ENCODE data around the gene LTBP3. TPM values are rescaled to one million over a fixed set of nuclear protein-coding genes. Genes with fewer than 3 reads are reported as not detected.

Gene LTBP3
- total and polyA plus RNA-seq, 4 donors, result 8.8 to 46.2 (median 17.0) TPM

DNA sequence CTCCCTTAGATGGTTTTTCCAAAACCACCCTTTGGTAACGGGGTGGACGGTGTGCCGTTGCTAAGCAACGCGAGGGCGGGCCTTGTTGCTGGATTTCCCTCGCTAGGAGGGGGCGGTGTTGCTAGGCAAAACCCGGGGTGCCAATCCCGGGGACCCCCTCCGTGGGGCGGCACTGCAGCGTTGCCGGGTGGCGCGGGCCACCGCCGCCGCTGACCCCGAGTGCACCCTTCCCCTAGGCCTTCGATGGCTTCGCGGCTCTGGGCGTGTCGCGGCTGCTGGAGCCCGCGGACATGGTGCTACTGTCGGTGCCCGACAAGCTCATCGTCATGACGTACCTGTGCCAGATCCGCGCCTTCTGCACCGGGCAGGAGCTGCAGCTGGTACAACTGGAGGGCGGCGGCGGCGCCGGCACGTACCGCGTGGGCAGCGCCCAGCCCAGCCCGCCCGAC lies 26.6 kb upstream of the LTBP3 start (continued):
- TF ChIP-seq REST (IDR thresholded peaks at IDR 0.05) (no peak), NR2F2 (IDR thresholded peaks at IDR 0.05) (no peak), FOXA1 (IDR thresholded peaks at IDR 0.05) (no peak), TAF1 (conservative IDR thresholded peaks at IDR 0.05) (no peak), SP1 (IDR thresholded peaks at IDR 0.05) (no peak), FOXA2 (IDR thresholded peaks at IDR 0.05) (no peak)
- TF ChIP-seq, protein P1, sequence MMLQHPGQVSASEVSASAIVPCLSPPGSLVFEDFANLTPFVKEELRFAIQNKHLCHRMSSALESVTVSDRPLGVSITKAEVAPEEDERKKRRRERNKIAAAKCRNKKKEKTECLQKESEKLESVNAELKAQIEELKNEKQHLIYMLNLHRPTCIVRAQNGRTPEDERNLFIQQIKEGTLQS (IDR thresholded peaks at IDR 0.05), result no peak

DNA sequence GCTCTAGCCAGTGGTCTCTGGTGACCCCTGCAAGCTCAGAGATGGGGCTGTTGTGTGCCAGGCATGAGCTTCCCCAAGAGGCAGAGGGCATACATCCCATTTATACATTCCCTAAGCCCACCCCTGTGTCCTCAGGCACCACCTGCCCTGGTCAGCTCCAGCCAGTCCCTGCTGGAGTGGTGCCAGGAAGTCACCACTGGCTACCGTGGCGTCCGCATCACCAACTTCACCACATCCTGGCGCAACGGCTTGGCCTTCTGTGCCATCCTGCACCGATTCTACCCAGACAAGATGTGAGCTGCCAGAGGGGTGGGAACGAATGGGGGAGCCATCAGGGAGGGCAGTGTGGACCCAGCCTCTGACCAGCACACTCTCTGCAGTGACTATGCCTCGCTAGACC lies 25.9 kb upstream of the LTBP3 start:
- WGBS, result 82% methylated on average over 8 of the region's 8 CpGs
- H3K9me3 ChIP-seq (ENCODE audit: control insufficient read depth in 4 of 4, low read length in 3 of 4), result no peaks in the 10 kb centered on the region
- peaks cover 0 to 7% (median 2%) of the 10 kb centered on the region in 4 donors for H3K36me3 ChIP-seq (ENCODE audit: control insufficient read depth in 4 of 4, insufficient read depth in 3 of 4, low read depth in 1 of 4, low read length in 3 of 4)
- no peaks in the 10 kb centered on the region for H3K27me3 ChIP-seq (ENCODE audit: control insufficient read depth in 4 of 4, insufficient read depth in 4 of 4, low read length in 3 of 4)
- DNase-seq (ENCODE audit: low spot score), result no peak
- TF ChIP-seq REST (IDR thresholded peaks at IDR 0.05) (no peak), FOXA1 (IDR thresholded peaks at IDR 0.05) (no peak), YY1 (IDR thresholded peaks at IDR 0.05) (no peak), TAF1 (conservative IDR thresholded peaks at IDR 0.05) (no peak)
- TF ChIP-seq, protein P1 (IDR thresholded peaks at IDR 0.05), result no peak
- H3K4me1 ChIP-seq (ENCODE audit: control insufficient read depth in 4 of 4, insufficient read depth in 4 of 4, low read length in 3 of 4), result peaks cover 0 to 4% (median 0%) of the 10 kb centered on the region in 4 donors
- H3K9ac ChIP-seq (ENCODE audit: low read depth in 1 of 2, low read length in 2 of 2), result no peak overlapping the region
- no peak overlapping the region for H3K4me3 ChIP-seq (ENCODE audit: low read depth in 1 of 3, low read length in 3 of 3)
- no peak overlapping the region for H3K27ac ChIP-seq (ENCODE audit: low read depth in 1 of 2, low read length in 2 of 2)

- Histone ChIP-seq H3K36me3 (ENCODE audit: control insufficient read depth in 4 of 4, insufficient read depth in 3 of 4, low read depth in 1 of 4, low read length in 3 of 4) (peaks cover 0 to 7% (median 2%) of the 10 kb centered on the region in 4 donors), H3K9me3 (ENCODE audit: control insufficient read depth in 4 of 4, low read length in 3 of 4) (no peaks in the 10 kb centered on the region), H3K27me3 (ENCODE audit: control insufficient read depth in 4 of 4, insufficient read depth in 4 of 4, low read length in 3 of 4) (no peaks in the 10 kb centered on the region), H3K4me3 (ENCODE audit: low read depth in 1 of 3, low read length in 3 of 3) (no peak overlapping the region), H3K4me1 (ENCODE audit: control insufficient read depth in 4 of 4, insufficient read depth in 4 of 4, low read length in 3 of 4) (peaks cover 0 to 5% (median 0%) of the 10 kb centered on the region in 4 donors), H3K27ac (ENCODE audit: low read depth in 1 of 2, low read length in 2 of 2) (no peak overlapping the region), H3K9ac (ENCODE audit: low read depth in 1 of 2, low read length in 2 of 2) (no peak overlapping the region)
- WGBS, result 98% methylated on average over 10 of the region's 10 CpGs
- DNase-seq (ENCODE audit: low spot score), result no peak
- TF ChIP-seq, protein P1 (IDR thresholded peaks at IDR 0.05), result no peak
- TF ChIP-seq MAX (IDR thresholded peaks at IDR 0.05) (no peak), CTCF (IDR thresholded peaks at IDR 0.05; ENCODE audit: low read depth, low read length, missing input control) (no peak), JUND (IDR thresholded peaks at IDR 0.05) (no peak), YY1 (IDR thresholded peaks at IDR 0.05) (no peak), NR2F2 (IDR thresholded peaks at IDR 0.05) (no peak), EGR1 (IDR thresholded peaks at IDR 0.05; ENCODE audit: low read depth in 2 of 2) (no peak), SP1 (IDR thresholded peaks at IDR 0.05) (no peak), HNF4G (IDR thresholded peaks at IDR 0.05) (no peak)
These were observed 25.4 kb upstream of the LTBP3 start for GRCh38 chr11:65583589-65583988.

Measured in liver (tissue), 9 donors.